ENCODE results near the gene MCRIP2. TPM values are rescaled to one million over a fixed set of nuclear protein-coding genes. Genes with fewer than 3 reads are reported as not detected.

The MCRIP2 gene
- total and polyA plus RNA-seq, 10 donors: 23.6 to 106 (median 41.8) TPM

DNA sequence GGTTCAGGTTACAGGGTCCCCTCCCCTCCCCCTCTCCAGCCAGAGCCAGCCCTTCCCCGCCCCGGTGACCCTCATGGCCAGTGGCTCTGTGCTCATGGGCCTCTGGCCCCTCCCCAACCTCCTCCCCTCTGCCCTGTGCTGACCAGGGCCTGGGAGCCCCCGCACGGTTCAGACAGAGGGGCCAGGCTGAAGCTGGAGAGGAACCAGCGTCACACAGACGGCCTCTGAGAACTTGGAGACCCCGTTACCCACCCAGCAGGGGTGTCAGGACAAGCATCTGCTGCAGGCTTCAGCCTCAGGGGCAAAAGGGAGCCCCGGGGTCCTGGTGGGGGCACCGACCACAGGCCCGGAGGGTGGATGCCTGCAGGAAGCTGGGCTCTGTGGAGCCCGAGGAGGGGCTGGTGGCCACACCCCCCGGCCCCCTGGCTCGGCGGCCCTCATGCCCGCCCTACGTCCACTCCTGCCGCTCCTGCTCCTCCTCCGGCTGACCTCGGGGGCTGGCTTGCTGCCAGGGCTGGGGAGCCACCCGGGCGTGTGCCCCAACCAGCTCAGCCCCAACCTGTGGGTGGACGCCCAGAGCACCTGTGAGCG lies 10.7 kb upstream of the MCRIP2 start, which contains the start of gene WFIKKN1:
Gene WFIKKN1, plus strand, starts transcription at position 171 of the 591 bp plus-strand sequence. Its CDS starts 269 bp downstream, at position 440.
- H3K36me3 ChIP-seq: peaks cover 0 to 66% (median 43%) of the 10 kb centered on the region in 6 donors
- no peaks in the 10 kb centered on the region for H3K9me3 ChIP-seq
- H3K4me1 ChIP-seq: peaks cover 9 to 58% (median 33%) of the 10 kb centered on the region in 6 donors
- H3K27ac ChIP-seq: peak within 1 kb of the TSS in 5 of 8 donors; percentile 14 to 48 (median 30)
- TF ChIP-seq CTCF (IDR thresholded peaks at IDR 0.05 in 8 of 11, conservative IDR thresholded peaks at IDR 0.05 in 3 of 11): no peak
- no peak for TF ChIP-seq POLR2A (IDR thresholded peaks at IDR 0.05)
- TF ChIP-seq POLR2AphosphoS5 (IDR thresholded peaks at IDR 0.05): peak; percentile 25 to 69 (median 34)
- intact Hi-C loops (cut with DNase I; ENCODE audit: low total_unique reads): no loop called here
- H3K4me3 ChIP-seq: no peak within 1 kb of the TSS
- 3 to 16% (median 4%) methylated on average over 5 to 23 of the region's 23 CpGs; no CpG with 5 or more reads in 1 of the 5 donors for WGBS, 5 donors
- H3K27me3 ChIP-seq (replicated peaks in 1 of 7): peaks cover 0 to 13% (median 0%) of the 10 kb centered on the region in 7 donors
- no peak for DNase-seq

GRCh38 chr16:631808-632358 lies 9.7 kb upstream of the MCRIP2 start:
- Histone ChIP-seq H3K27me3 (replicated peaks in 1 of 7) (peaks cover 0 to 13% (median 0%) of the 10 kb centered on the region in 7 donors), H3K27ac (no peak overlapping the region), H3K4me3 (no peak overlapping the region), H3K4me1 (peaks cover 9 to 58% (median 36%) of the 10 kb centered on the region in 6 donors), H3K9me3 (no peaks in the 10 kb centered on the region), H3K36me3 (peaks cover 0 to 57% (median 35%) of the 10 kb centered on the region in 6 donors)
- intact Hi-C loops (cut with DNase I; ENCODE audit: low total_unique reads): no loop called here
- TF ChIP-seq POLR2A (IDR thresholded peaks at IDR 0.05) (no peak), POLR2AphosphoS5 (IDR thresholded peaks at IDR 0.05) (peak in 1 of 3 donors; percentile 14)
- DNase-seq: no peak
- 65 to 77% (median 73%) methylated on average over 9 of the region's 9 CpGs for WGBS, 5 donors

- peaks cover 0 to 48% (median 29%) of the 10 kb centered on the region in 6 donors for H3K36me3 ChIP-seq
- no peak overlapping the region for H3K27ac ChIP-seq
- H3K9me3 ChIP-seq: no peaks in the 10 kb centered on the region
- intact Hi-C loops (cut with DNase I; ENCODE audit: low total_unique reads): no loop called here
- no peak for DNase-seq
- no peak overlapping the region for H3K4me3 ChIP-seq
- peak in 1 of 3 donors; percentile 40 for TF ChIP-seq POLR2AphosphoS5 (IDR thresholded peaks at IDR 0.05)
- no peak for TF ChIP-seq POLR2A (IDR thresholded peaks at IDR 0.05)
- 92 to 97% (median 95%) methylated on average over 5 to 67 of the region's 67 CpGs for WGBS, 5 donors
- peaks cover 0 to 13% (median 0%) of the 10 kb centered on the region in 7 donors for H3K27me3 ChIP-seq (replicated peaks in 1 of 7)
- H3K4me1 ChIP-seq: peaks cover 12 to 64% (median 42%) of the 10 kb centered on the region in 6 donors
Observed at GRCh38 chr16:632486-633335, 8.9 kb upstream of the MCRIP2 start.

- peak; percentile 81 for DNase-seq
- TF ChIP-seq POLR2A (IDR thresholded peaks at IDR 0.05): no peak
- TF ChIP-seq POLR2AphosphoS5 (IDR thresholded peaks at IDR 0.05): no peak
- no peak for TF ChIP-seq CTCF (IDR thresholded peaks at IDR 0.05 in 8 of 11, conservative IDR thresholded peaks at IDR 0.05 in 3 of 11)
- 95 to 98% (median 96%) methylated on average over 36 to 74 of the region's 74 CpGs for WGBS, 5 donors
- Histone ChIP-seq H3K36me3 (peaks cover 0 to 40% (median 22%) of the 10 kb centered on the region in 6 donors), H3K27ac (no peak overlapping the region), H3K4me3 (no peak overlapping the region), H3K9me3 (no peaks in the 10 kb centered on the region), H3K27me3 (replicated peaks in 1 of 7) (peaks cover 0 to 13% (median 0%) of the 10 kb centered on the region in 7 donors), H3K4me1 (peaks cover 17 to 70% (median 48%) of the 10 kb centered on the region in 6 donors)
- intact Hi-C loops (cut with DNase I; ENCODE audit: low total_unique reads): no loop called here
Observed at GRCh38 chr16:633336-634050, 8.1 kb upstream of the MCRIP2 start.

All from spleen (tissue), 11 donors.